ENCODE measurements around the gene RFC3.

DNA sequence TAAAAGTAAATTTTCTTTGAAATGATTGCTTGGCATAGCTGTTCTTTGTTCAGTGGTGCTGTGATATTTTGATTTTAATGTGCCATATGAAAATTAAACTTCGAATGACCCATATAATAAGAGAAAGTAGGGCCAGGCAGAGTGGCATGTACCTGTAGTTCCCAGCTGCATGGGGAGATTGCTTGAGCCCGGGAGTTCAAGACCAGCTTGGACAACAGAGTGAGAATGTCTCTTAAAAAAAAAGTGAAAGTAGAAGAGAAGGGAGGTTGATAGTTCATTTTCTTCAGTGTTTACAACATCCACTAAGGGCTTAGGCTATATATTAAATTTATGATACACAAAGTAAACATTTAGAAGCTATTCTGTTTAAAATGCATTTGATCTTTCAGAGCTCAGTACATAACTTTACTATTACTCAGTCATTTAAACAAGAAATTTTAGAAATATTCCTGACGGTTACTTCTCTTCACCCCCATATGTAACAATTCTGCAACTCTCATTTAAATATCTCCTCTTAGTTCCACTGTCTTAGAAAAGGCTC, 17.2 kb upstream of the RFC3 start:
- TF ChIP-seq YY1 (IDR thresholded peaks at IDR 0.05; ENCODE audit: insufficient read depth, insufficient read length) (no peak), ZNF274 (IDR thresholded peaks at IDR 0.05; ENCODE audit: low read depth, low read length) (no peak), SUZ12 (IDR thresholded peaks at IDR 0.05; ENCODE audit: extremely low read depth, insufficient read depth, insufficient read length) (no peak)

Data from NT2/D1 (cell line).